Middle frontal gyrus (tissue), 1 donor: ENCODE results near the gene DYRK4.

Experiments used
- DNase-seq: peaks from one replicate; pipeline ENCODE4 v3.0.0-alpha.2; 2015; ENCODE audit warnings: low spot score; ENCODE audit errors: extremely low spot score

The DYRK4 gene

DNA sequence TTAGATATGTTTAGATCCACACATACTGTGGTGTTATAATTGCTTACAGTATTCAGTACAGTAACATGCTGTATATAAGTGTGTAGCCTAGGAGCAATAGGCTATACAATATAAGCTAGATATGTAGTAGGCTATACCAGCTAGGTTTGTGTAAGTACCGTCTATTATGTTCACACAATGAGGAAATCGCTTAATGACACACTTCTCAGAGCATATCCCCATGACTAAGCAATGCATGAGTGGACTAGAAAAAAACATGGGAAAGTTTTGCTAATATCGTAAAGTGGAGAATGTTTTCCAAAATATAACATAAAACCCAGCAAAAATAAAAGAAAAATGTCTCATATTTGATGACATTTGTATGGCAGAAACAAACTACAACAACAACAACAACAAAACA lies 59.5 kb downstream of the DYRK4 start:
- DNase-seq = no peak

DNA sequence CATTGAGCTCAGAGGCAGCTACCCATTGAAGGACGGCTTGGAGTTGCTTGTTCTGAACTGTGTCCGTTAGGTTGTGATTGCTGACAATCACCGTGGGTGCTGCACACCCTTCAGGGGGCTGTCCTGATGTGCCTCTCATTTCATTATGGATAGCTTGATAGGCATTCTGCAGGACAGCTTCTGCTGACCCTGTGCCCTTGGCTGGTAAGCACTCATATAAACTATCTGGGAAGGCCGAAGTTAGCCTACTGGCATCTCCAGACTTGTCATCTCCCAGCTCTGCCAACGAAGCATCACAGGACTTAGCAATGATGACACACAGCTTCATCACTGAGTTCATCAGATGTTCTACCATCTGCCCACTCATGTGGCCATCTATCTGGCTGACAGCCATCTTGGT lies 64.5 kb downstream of the DYRK4 start:
- no peak for DNase-seq

DNA sequence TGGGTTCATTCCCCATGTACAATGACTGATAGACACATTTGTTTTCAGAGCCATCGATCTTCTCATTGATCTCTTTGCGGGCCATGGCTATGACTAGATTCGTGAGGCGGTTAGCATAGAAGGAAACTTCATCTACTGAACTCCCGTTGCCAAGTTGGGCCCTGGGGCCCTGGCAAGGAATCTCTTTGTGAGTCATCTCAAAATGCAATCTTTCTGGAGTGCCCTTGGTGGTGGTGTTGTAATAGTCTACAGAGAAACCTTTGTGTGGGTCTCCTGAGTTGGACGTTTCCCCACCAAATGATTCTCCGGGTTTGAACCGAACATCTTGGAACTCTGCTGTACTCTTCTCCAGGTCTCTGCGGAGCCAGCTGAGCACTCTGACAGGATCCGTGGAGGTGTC lies 66.4 kb downstream of the DYRK4 start:
- no peak for DNase-seq

DNA sequence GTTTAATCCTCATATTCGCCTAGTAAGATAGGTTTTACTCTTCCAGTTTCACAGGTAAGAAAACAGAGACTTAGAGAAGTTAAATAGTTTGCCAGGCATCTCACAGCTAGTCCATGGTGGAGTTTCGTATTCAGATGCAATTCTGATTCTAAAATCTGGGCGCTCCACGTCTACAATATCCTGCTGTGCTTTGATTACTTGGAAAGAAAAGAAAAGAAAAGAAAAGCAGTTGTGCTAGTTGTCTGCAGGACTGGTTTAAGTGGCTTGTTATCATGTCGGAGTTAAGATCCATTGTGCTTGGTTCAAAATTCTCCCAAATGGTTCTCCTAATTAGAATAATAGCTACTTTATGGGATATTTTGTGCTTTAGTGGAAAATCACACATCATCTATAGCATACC lies 68.3 kb downstream of the DYRK4 start:
- DNase-seq = no peak

DNA sequence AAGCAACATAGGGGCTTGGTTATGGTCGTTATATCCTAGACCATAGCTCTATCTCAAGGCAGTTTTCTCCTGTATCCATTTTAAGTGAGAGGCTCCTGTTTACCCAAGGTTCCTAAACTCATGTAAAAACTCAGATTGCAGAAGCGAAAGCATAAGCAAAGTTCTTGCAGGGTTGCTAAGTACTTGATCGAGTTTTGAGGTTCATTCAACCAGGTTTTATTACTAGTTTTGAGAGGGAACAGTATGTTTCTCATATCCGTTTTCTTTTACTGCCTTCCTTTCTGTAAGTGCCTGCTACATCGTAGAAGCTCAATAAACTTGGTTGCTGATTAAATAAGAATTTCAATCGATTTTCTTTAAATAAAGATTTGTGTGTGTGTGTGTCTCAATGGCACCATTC lies 81.7 kb downstream of the DYRK4 start:
- DNase-seq = no peak

DNA sequence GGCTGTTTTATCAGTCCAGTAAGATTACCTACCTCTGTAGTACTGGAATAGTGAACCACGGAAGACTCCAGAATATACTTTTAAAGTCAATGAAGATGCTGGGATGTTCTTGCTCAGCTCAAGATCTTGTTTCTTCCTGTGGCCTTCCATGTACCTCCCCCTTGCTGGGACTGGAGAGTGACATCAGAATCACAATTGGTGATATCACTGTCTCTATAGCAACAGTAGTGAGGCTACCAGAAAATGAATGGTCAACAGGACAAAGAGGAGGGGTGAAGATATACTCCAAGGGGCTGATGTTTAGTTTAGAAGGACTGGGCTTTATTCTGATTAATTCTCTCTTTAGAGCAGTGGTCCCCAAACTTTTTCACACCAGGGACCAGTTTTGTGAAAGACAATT lies 83.0 kb downstream of the DYRK4 start:
- DNase-seq = no peak

DNA sequence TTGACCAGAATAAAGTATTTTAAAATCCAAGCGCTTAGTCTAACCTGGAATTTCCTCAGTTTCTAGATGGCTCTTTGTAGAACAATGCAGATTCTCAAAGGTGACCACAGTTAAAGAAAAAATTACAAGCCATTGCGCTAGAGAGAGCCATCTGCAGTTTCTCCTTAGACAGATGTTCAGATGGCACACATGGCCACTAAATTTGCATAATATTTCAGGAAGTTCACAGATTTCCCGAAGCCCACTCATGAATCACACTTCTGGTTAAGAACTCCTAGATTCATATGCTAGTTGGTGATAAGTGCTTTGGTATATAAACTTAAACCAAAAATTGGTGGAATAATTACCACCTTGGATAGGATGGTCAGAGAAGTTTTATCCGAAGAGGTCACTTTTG lies 86.1 kb downstream of the DYRK4 start:
- no peak for DNase-seq

DNA sequence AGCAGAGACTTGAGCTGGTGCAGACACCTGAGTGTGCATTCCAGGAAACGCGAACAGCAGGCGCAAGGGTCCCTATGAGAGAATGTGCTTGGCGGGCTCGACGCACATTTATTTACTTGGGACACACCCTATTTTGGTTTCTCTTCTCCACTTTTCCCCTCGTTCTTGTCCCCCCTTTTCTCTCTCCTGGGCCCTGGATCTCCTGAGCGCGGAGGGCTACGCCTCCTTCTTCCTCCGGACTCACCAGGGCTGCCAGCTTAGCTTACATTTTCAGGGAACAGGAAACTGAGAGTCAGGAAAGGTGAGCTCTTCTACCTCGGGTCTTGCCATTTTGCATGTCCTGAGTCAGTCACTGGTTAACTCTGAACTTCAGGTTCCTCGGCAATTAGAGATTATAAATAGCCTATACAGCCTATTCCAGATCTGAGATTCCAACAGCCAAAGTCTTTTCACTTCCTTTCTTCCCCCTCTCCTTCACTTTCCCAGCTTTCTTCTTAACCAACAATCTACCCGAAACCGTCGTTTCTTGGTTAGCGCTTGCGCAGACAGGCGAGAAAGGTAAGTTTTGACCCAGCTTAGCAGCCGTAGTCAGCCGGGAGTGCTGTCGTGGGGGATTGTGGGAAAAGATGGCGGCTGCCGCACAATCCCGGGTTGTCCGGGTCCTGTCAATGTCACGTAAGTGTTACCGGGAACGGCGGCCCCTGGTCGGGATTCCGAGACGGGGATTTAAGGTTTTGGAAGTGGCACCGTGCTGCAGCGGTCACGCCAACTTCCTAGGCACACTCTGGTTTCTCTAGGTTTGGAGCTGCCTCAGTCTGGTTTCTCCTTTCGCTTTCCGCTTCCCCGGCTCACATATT lies 86.7 kb downstream of the DYRK4 start, which contains the start of the genes AKAP3 and NDUFA9:
TSS of gene AKAP3 (minus strand) at position 551 of the 857 bp plus-strand sequence. CDS start 10,855 bp downstream, outside the sequence.
TSS of gene NDUFA9 (plus strand) at position 614 of the 857 bp plus-strand sequence. CDS start at position 627, 13 bp downstream.
- peak; percentile 89 for DNase-seq

DNA sequence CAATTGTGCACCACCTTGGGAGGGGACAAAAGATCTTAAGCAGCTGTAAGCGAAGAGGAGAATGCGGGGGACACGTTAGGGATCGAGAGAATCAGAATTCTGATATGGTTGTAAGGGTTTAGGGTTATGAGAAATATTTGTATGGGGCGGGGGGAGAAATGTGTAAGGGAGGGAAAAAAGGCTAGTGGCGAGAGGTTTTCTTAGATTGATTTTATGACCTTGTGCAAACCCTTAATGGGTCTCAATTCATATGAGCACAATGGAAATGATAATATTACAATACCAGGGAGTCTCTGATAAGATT lies 87.3 kb downstream of the DYRK4 start:
- no peak for DNase-seq

DNA sequence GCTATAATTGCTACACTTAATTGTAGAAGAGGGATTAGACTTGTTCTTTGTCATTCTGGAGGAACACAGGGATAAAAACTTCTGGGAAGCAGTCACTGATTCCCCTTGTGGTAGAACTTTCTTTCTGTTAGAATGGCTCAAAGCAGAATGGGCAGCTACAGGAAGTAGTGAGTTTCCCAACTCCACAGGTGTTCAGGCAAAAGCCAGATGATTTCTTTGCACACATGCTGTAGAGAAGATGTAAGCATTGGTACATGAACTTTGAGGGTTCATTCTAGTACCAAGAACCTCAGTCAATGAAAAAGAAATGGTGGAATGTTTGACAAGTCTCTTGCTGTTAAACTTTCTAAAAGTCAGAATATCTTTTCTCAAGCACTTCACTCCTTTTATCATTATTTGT lies 91.2 kb downstream of the DYRK4 start:
- DNase-seq = no peak

DNA sequence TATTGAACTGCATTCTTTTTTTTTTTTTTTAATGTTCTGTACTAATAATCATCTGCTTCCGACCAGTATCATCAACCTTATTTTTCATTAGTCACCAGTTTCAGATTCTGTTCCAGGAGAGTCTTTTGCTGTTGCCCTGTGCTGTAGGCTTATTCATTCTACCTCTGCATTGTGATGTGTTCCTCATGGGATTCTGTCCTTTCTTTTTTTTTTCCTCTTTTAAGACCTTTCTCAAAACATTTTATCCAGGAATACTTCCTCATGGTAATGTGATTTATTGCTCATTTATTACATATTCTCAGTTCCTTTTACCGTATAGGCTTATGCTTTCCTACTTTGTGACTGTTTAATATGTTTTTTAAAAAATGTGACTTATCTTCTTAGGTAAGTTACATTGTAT lies 91.7 kb downstream of the DYRK4 start:
- DNase-seq = no peak
